HCT116 (cell line): ENCODE data around the gene CCL23. TPM values are rescaled to one million over a fixed set of nuclear protein-coding genes. Genes with fewer than 3 reads are reported as not detected.
"Not testable (repeated sequence)": the region's sequence is repeated elsewhere in the genome, so short reads cannot be mapped to it uniquely, and the experiment has no call there.

Experiments used
- ATAC-seq: fragments of 200-7000 bp; cut with Tn5 transposase; 2 replicates; pipeline ENCODE4 v1.9.1; 2020; ENCODE audit warnings: mild to moderate bottlenecking, moderate library complexity
- BruUV-seq: library from RNA; stranded (reverse); fragments of 400-500 nt; replicated peaks from 2 replicates; lab custom pipeline; 2021; lab: Mats Ljungman, UMichigan
- CTCF ChIA-PET: fragments of 300-600 bp; sonication (Branson Sonifier 250); formaldehyde crosslinking; loops from one replicate; lab custom pipeline; 2021; ENCODE audit warnings: antibody characterized with exemption; lab: Charles Lee
- POLR2A ChIA-PET: fragments of 300-600, 350-600 bp; sonication (Branson Sonifier 250); formaldehyde crosslinking; loops from one replicate; lab custom pipeline; 2021; ENCODE audit warnings: antibody characterized with exemption; lab: Charles Lee
- RAD21 ChIA-PET, 2 experiments: fragments of 300-600 bp; sonication (Branson Sonifier 250); formaldehyde crosslinking; loops; one replicate each; lab custom pipeline; 2023; ENCODE audit warnings: low total read pairs in 2 of 2; ENCODE audit not compliant: uncharacterized antibody in 2 of 2, unreplicated experiment in 2 of 2, low non-redundant PET in 1 of 2; lab: Charles Lee
- DNase-seq: peaks from one replicate; pipeline ENCODE4 v3.0.0-alpha.2; 2010; ENCODE audit warnings: low read depth, low spot score
- H2AFZ ChIP-seq: fragments of 200-600 bp; shearing (Covaris generic), sonication (generic); 2 replicates; pipeline ENCODE4 v1.6.1; 2017; ENCODE audit warnings: low read depth, mixed run types, mixed read lengths, antibody characterized with exemption, low read length; ENCODE audit not compliant: poor library complexity, severe bottlenecking
- H3K27ac ChIP-seq: 2 replicates; pipeline ENCODE4 v1.5.1; 2012; ENCODE audit warnings: low read depth, low read length
- H3K27me3 ChIP-seq: fragments of 200-600 bp; sonication (generic); 2 replicates; pipeline ENCODE4 v1.6.1; 2016; ENCODE audit warnings: mixed run types, low read length, mixed read lengths; ENCODE audit not compliant: insufficient read depth
- H3K36me3 ChIP-seq, 2 experiments: fragments of 200-500 bp in 1 of 2; fragments of 200-600 bp in 1 of 2; sonication (Bioruptor generic) in 1 of 2; sonication (generic) in 1 of 2; 2 replicates each; pipeline versions ENCODE4 v1.5.1 to v1.6.1; 2014 to 2016; ENCODE audit warnings: low read length in 2 of 2, inconsistent platforms in 1 of 2, mixed read lengths in 1 of 2, mixed run types in 1 of 2; ENCODE audit not compliant: insufficient read depth in 2 of 2, control insufficient read depth in 1 of 2
- H3K4me1 ChIP-seq, 2 experiments: fragments of 200-600 bp in 1 of 2; sonication (generic) in 1 of 2; 2 replicates each; pipeline versions ENCODE4 v1.5.1 to v1.6.1; 2012 to 2017; ENCODE audit warnings: low read length in 2 of 2, inconsistent platforms in 1 of 2, mild to moderate bottlenecking in 1 of 2, mixed read lengths in 1 of 2, mixed run types in 1 of 2, moderate library complexity in 1 of 2; ENCODE audit not compliant: insufficient read depth in 2 of 2, control insufficient read depth in 1 of 2
- H3K4me2 ChIP-seq: fragments of 200-600 bp; sonication (generic); 2 replicates; pipeline ENCODE4 v1.6.1; 2017; ENCODE audit warnings: mixed run types, low read length, mixed read lengths
- H3K4me3 ChIP-seq, 2 experiments: fragments of 200-600 bp in 1 of 2; sonication (generic) in 1 of 2; replicated peaks in 1 of 2; 2 replicates each; pipeline ENCODE4 v1.5.1; 2011 to 2016; ENCODE audit warnings: low read length in 2 of 2, control low read depth in 1 of 2, low read depth in 1 of 2, mild to moderate bottlenecking in 1 of 2, mixed read lengths in 1 of 2, mixed run types in 1 of 2
- H3K79me2 ChIP-seq: fragments of 200-600 bp; sonication (generic); 2 replicates; pipeline ENCODE4 v1.6.1; 2017; ENCODE audit warnings: mild to moderate bottlenecking, mixed run types, low read length, moderate library complexity, mixed read lengths; ENCODE audit not compliant: insufficient read depth
- H3K9ac ChIP-seq: fragments of 200-600 bp; sonication (generic); 2 replicates; pipeline ENCODE4 v1.6.1; 2016; ENCODE audit warnings: low read length, mixed read lengths
- H3K9me2 ChIP-seq: fragments of 200-600 bp; sonication (generic), shearing (Covaris generic); 2 replicates; pipeline ENCODE4 v1.6.1; 2017; ENCODE audit warnings: mixed run types, mild to moderate bottlenecking, moderate library complexity; ENCODE audit not compliant: insufficient read depth
- H3K9me3 ChIP-seq, 2 experiments: fragments of 200-500 bp in 1 of 2; fragments of 200-600 bp in 1 of 2; sonication (Bioruptor generic) in 1 of 2; sonication (generic) in 1 of 2; 2 replicates each; pipeline ENCODE4 v1.6.1; 2014 to 2017; ENCODE audit warnings: low read length in 2 of 2, mixed read lengths in 2 of 2, inconsistent platforms in 1 of 2, low read depth in 1 of 2, mild to moderate bottlenecking in 1 of 2, mixed run types in 1 of 2, moderate library complexity in 1 of 2; ENCODE audit not compliant: control insufficient read depth in 1 of 2, insufficient read depth in 1 of 2
- H4K20me1 ChIP-seq: fragments of 200-600 bp; sonication (generic), shearing (Covaris generic); 2 replicates; pipeline ENCODE4 v1.6.1; 2017; ENCODE audit warnings: mixed run types, mild to moderate bottlenecking, moderate library complexity; ENCODE audit not compliant: insufficient read depth
- CEBPB ChIP-seq: IDR thresholded peaks from 2 replicates; pipeline ENCODE4 v1.6.1; 2012; ENCODE audit warnings: low read depth
- JUND ChIP-seq: IDR thresholded peaks from 2 replicates; pipeline ENCODE4 v1.6.1; 2012
- MAX ChIP-seq: IDR thresholded peaks from 2 replicates; pipeline ENCODE4 v1.6.1; 2012
- POLR2A ChIP-seq: IDR thresholded peaks from 2 replicates; pipeline ENCODE4 v1.7.0; 2011; ENCODE audit warnings: borderline replicate concordance; ENCODE audit not compliant: insufficient read depth, insufficient read length; ENCODE audit errors: extremely low read depth
- RAD21 ChIP-seq: IDR thresholded peaks from 2 replicates; pipeline ENCODE4 v1.6.1; 2012; ENCODE audit warnings: low read depth, mild to moderate bottlenecking
- SIN3A ChIP-seq: IDR thresholded peaks from 2 replicates; pipeline ENCODE4 v1.6.1; 2012; ENCODE audit warnings: low read depth
- TCF7L2 ChIP-seq: IDR thresholded peaks from 2 replicates; pipeline ENCODE4 v1.7.0; 2011; ENCODE audit warnings: borderline replicate concordance, inconsistent platforms; ENCODE audit not compliant: insufficient read depth, insufficient read length; ENCODE audit errors: extremely low read depth
- YY1 ChIP-seq: IDR thresholded peaks from 2 replicates; pipeline ENCODE4 v1.6.1; 2011; ENCODE audit warnings: low read length, low read depth, moderate library complexity, mild to moderate bottlenecking; ENCODE audit not compliant: insufficient replicate concordance; ENCODE audit errors: extremely low read depth
- intact Hi-C: fragments of 100-400 bp; cut with micrococcal nuclease; formaldehyde crosslinking; loops from 2 replicates; pipeline ENCODE4 v1.10.0; 2022
- total RNA-seq: library from RNA; stranded (reverse); gene quantifications from one replicate; pipeline ENCODE4 v1.2.1, GENCODE V29; 2021; ENCODE audit not compliant: unreplicated experiment

Gene CCL23
- total RNA-seq, 1 experiment from 2014 or later, result not detected

- Histone ChIP-seq H3K4me1 (no peaks in the 10 kb centered on the region), H3K27ac (no peak overlapping the region), H3K36me3 (no peaks in the 10 kb centered on the region), H4K20me1 (no peaks in the 10 kb centered on the region), H3K79me2 (no peaks in the 10 kb centered on the region), H3K9me3 (no peaks in the 10 kb centered on the region), H3K27me3 (peaks cover 23% of the 10 kb centered on the region), H2AFZ (no peak overlapping the region), H3K9ac (no peak overlapping the region), H3K9me2 (no peaks in the 10 kb centered on the region), H3K4me3 (no peak overlapping the region), H3K4me2 (no peak overlapping the region)
- POLR2A ChIA-PET, result no interaction called here
- CTCF ChIA-PET, result no interaction called here
- RAD21 ChIA-PET, result no interaction called here
- no peak for TF ChIP-seq JUND
- no peak for TF ChIP-seq YY1
- TF ChIP-seq MAX, result no peak
- TF ChIP-seq SIN3A, result no peak
- no peak for TF ChIP-seq POLR2A
- TF ChIP-seq CEBPB, result no peak
- no peak for TF ChIP-seq RAD21
- no peak for TF ChIP-seq TCF7L2
- intact Hi-C loops, result no loop called here
- DNase-seq, result no peak
- ATAC-seq, result no peak
- BruUV-seq, result no TSS peak
Measured at GRCh38 chr17:36016555-36016954, 1.2 kb downstream of the CCL23 start.

GRCh38 chr17:36015895-36016294 lies 1.9 kb downstream of the CCL23 start:
- H3K79me2 ChIP-seq, H2AFZ ChIP-seq, H3K9me3 ChIP-seq, H4K20me1 ChIP-seq, H3K4me2 ChIP-seq, H3K4me3 ChIP-seq, H3K9ac ChIP-seq, POLR2A ChIA-PET, CTCF ChIA-PET, H3K36me3 ChIP-seq, H3K4me1 ChIP-seq, RAD21 ChIA-PET, ATAC-seq, H3K27ac ChIP-seq, intact Hi-C loops, H3K9me2 ChIP-seq, DNase-seq, BruUV-seq: not testable (repeated sequence)
- H3K27me3 ChIP-seq, result peaks cover 22% of the 10 kb centered on the region
